ENCODE data around the gene PRRT2.

DNA sequence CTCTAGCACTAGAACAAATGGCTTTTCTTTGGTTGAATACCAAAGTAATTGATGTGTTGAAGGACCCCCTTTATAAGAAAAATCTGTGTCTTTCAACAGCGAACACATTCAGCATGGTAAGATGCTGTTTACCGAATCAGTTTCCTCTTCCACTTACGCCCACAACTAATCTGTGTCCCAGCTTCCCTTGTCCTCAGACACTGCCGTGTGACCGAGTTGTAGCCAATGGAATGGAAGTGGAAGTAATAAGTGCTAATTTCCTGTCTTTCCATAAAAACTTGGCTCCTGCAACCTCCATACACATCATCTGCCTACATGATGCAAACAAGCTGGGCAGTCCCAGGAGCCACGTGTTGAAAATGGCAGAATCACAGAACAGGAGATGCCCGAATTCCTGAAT is 40.7 kb downstream of the PRRT2 start:
- TF ChIP-seq, protein P1, sequence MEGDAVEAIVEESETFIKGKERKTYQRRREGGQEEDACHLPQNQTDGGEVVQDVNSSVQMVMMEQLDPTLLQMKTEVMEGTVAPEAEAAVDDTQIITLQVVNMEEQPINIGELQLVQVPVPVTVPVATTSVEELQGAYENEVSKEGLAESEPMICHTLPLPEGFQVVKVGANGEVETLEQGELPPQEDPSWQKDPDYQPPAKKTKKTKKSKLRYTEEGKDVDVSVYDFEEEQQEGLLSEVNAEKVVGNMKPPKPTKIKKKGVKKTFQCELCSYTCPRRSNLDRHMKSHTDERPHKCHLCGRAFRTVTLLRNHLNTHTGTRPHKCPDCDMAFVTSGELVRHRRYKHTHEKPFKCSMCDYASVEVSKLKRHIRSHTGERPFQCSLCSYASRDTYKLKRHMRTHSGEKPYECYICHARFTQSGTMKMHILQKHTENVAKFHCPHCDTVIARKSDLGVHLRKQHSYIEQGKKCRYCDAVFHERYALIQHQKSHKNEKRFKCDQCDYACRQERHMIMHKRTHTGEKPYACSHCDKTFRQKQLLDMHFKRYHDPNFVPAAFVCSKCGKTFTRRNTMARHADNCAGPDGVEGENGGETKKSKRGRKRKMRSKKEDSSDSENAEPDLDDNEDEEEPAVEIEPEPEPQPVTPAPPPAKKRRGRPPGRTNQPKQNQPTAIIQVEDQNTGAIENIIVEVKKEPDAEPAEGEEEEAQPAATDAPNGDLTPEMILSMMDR (conservative IDR thresholded peaks at IDR 0.05; ENCODE audit: low read depth in 2 of 2), result no peak
- TF ChIP-seq STAT1 (IDR thresholded peaks at IDR 0.05; ENCODE audit: unreplicated experiment), result no peak
- no peak for TF ChIP-seq POLR2AphosphoS5 (IDR thresholded peaks at IDR 0.05; ENCODE audit: low read depth)
- no peak for TF ChIP-seq REST (IDR thresholded peaks at IDR 0.05; ENCODE audit: unreplicated experiment)
- no peak for TF ChIP-seq EZH2 (IDR thresholded peaks at IDR 0.05; ENCODE audit: low read depth, unreplicated experiment)
- TF ChIP-seq CREB1 (CRISPR knock-in tag; IDR thresholded peaks at IDR 0.05; ENCODE audit: low read depth), result no peak
- no peak for TF ChIP-seq JUNB (IDR thresholded peaks at IDR 0.05; ENCODE audit: unreplicated experiment)
- no peak for TF ChIP-seq ETS1 (IDR thresholded peaks at IDR 0.05)
- TF ChIP-seq EZH2phosphoT487 (IDR thresholded peaks at IDR 0.05; ENCODE audit: unreplicated experiment), result no peak

Measured in GM23338 (cell line).